C4-2B (cell line): ENCODE data around the gene ZSCAN31.

Experiments
- CTCF ChIP-seq: fragments of 450-650 bp; conservative IDR thresholded peaks from 2 replicates; pipeline ENCODE4 v1.5.1; 2017; ENCODE audit warnings: mild to moderate bottlenecking
- ZFX ChIP-seq: fragments of 450-650 bp; IDR thresholded peaks from 2 replicates; pipeline ENCODE4 v1.6.1; 2017

GRCh38 chr6:28369463-28369862, 33.5 kb upstream of the ZSCAN31 start:
- TF ChIP-seq CTCF (no peak), ZFX (no peak)
